ENCODE results near the gene TOMM20L.

Gene TOMM20L

DNA sequence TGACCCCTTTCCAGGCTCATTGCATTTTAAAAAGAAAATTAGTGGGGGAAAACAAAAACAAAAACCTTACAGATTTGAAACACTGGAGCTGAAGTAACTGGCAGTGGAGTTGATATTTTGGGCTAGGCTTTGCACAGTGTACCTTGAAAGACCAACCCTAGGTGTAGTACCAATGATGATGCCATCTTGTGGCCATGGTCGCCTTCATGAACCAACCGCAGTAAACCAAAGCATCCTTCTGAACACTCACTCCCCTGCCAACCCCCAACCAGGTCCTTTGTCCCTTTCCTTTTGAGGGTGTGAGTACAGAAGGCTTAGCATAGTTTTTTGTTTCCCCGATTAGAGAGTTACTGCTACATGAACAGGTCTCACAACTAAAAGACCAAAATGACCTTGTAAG is 5.9 kb downstream of the TOMM20L start:
- peaks cover 0 to 2% (median 0%) of the 10 kb centered on the region in 3 experiments for H3K27me3 ChIP-seq (ENCODE audit: control insufficient read depth in 3 of 3, insufficient read depth in 3 of 3, low read depth in 1 of 3, low read length in 3 of 3)
- no peak overlapping the region for H2BK12ac ChIP-seq (ENCODE audit: low read length)
- WGBS, 2 donors (ENCODE audit: extremely low coverage in 2 of 2, insufficient read length in 2 of 2, insufficient replicate concordance in 1 of 2): no CpG with 5 or more reads among the region's 3 CpGs
- no peak overlapping the region for H3K4me3 ChIP-seq (ENCODE audit: low read length in 2 of 2)
- H2BK15ac ChIP-seq (ENCODE audit: low read length): no peak overlapping the region
- H3K4me1 ChIP-seq (ENCODE audit: control insufficient read depth in 2 of 2, insufficient read depth in 1 of 2, low read depth in 1 of 2, low read length in 2 of 2): no peaks in the 10 kb centered on the region
- H3K18ac ChIP-seq (ENCODE audit: low read length): no peak overlapping the region
- H3K79me1 ChIP-seq (ENCODE audit: low read depth, low read length): no peaks in the 10 kb centered on the region
- no peak overlapping the region for H2BK5ac ChIP-seq (ENCODE audit: low read length)
- H3K9me3 ChIP-seq (replicated peaks in 1 of 2; ENCODE audit: control insufficient read depth in 2 of 2, insufficient read depth in 1 of 2, low read depth in 1 of 2, low read length in 2 of 2): no peaks in the 10 kb centered on the region
- no peak overlapping the region for H2AK5ac ChIP-seq (ENCODE audit: low read depth, low read length)
- H3K14ac ChIP-seq (ENCODE audit: low read length): no peak overlapping the region
- H2BK120ac ChIP-seq (ENCODE audit: low read depth, low read length): no peak overlapping the region
- H3K4ac ChIP-seq (ENCODE audit: low read length): no peak overlapping the region
- H4K91ac ChIP-seq (ENCODE audit: low read depth, low read length, poor library complexity): no peak overlapping the region
- H2AFZ ChIP-seq (ENCODE audit: low read length): no peak overlapping the region
- H3K36me3 ChIP-seq (replicated peaks in 1 of 2; ENCODE audit: control insufficient read depth in 2 of 2, insufficient read depth in 2 of 2, low read length in 2 of 2): peaks cover 0 to 13% of the 10 kb centered on the region in 2 donors
- no peak overlapping the region for H3K23ac ChIP-seq (ENCODE audit: low read depth, low read length, poor library complexity)
- no peak overlapping the region for H4K8ac ChIP-seq (ENCODE audit: low read depth, low read length)
- H3K27ac ChIP-seq (replicated peaks; ENCODE audit: low read length): no peak overlapping the region
- no peak for DNase-seq (ENCODE audit: low spot score)
- H3K4me2 ChIP-seq (ENCODE audit: insufficient read depth, low read length, poor library complexity, severe bottlenecking): no peak overlapping the region
- H3K9ac ChIP-seq (ENCODE audit: low read depth, low read length, poor library complexity): no peak overlapping the region

DNA sequence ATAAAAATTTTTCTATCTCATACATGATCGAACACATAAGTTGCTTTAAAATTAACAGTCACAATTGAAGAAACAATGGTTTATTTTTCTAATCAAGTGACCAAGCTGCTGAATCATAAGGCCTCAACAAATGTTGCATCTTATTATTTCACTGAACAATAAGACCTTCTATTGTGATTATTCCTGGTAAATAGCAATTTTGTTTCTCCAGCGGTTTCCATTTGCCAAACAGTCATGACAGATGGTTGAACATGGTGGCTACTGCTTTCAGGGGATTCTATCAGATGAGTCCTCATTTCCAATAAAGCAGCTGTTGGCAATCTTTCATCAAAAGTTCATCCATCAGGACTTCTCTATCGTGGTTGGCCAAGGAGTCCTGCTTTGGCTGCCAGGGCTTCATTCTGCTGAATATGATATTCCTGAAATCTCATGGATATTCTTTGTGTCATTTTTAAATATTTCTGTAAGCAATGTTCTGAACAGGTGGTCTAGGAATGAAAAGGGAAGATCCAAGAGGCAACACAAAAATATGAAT is 13.0 kb downstream of the TOMM20L start:
- Histone ChIP-seq H3K27me3 (ENCODE audit: control insufficient read depth in 3 of 3, insufficient read depth in 3 of 3, low read depth in 1 of 3, low read length in 3 of 3) (no peaks in the 10 kb centered on the region), H3K4me2 (ENCODE audit: insufficient read depth, low read length, poor library complexity, severe bottlenecking) (no peak overlapping the region), H2AK5ac (ENCODE audit: low read depth, low read length) (no peak overlapping the region), H3K79me1 (ENCODE audit: low read depth, low read length) (no peaks in the 10 kb centered on the region), H3K18ac (ENCODE audit: low read length) (no peak overlapping the region), H3K4me1 (ENCODE audit: control insufficient read depth in 2 of 2, insufficient read depth in 1 of 2, low read depth in 1 of 2, low read length in 2 of 2) (no peaks in the 10 kb centered on the region), H2BK120ac (ENCODE audit: low read depth, low read length) (no peak overlapping the region), H4K91ac (ENCODE audit: low read depth, low read length, poor library complexity) (no peak overlapping the region), H4K8ac (ENCODE audit: low read depth, low read length) (no peak overlapping the region), H2BK15ac (ENCODE audit: low read length) (no peak overlapping the region), H3K4me3 (ENCODE audit: low read length in 2 of 2) (no peak overlapping the region), H2AFZ (ENCODE audit: low read length) (no peak overlapping the region), H3K36me3 (replicated peaks in 1 of 2; ENCODE audit: control insufficient read depth in 2 of 2, insufficient read depth in 2 of 2, low read length in 2 of 2) (peaks cover 8 to 66% of the 10 kb centered on the region in 2 donors), H3K14ac (ENCODE audit: low read length) (no peak overlapping the region), H3K9ac (ENCODE audit: low read depth, low read length, poor library complexity) (no peak overlapping the region), H2BK5ac (ENCODE audit: low read length) (no peak overlapping the region), H3K9me3 (replicated peaks in 1 of 2; ENCODE audit: control insufficient read depth in 2 of 2, insufficient read depth in 1 of 2, low read depth in 1 of 2, low read length in 2 of 2) (no peaks in the 10 kb centered on the region), H3K4ac (ENCODE audit: low read length) (no peak overlapping the region), H2BK12ac (ENCODE audit: low read length) (no peak overlapping the region), H3K23ac (ENCODE audit: low read depth, low read length, poor library complexity) (no peak overlapping the region), H3K27ac (replicated peaks; ENCODE audit: low read length) (no peak overlapping the region)
- no CpG with 5 or more reads among the region's 3 CpGs for WGBS, 2 donors (ENCODE audit: extremely low coverage in 2 of 2, insufficient read length in 2 of 2, insufficient replicate concordance in 1 of 2)
- DNase-seq (ENCODE audit: low spot score): no peak

DNA sequence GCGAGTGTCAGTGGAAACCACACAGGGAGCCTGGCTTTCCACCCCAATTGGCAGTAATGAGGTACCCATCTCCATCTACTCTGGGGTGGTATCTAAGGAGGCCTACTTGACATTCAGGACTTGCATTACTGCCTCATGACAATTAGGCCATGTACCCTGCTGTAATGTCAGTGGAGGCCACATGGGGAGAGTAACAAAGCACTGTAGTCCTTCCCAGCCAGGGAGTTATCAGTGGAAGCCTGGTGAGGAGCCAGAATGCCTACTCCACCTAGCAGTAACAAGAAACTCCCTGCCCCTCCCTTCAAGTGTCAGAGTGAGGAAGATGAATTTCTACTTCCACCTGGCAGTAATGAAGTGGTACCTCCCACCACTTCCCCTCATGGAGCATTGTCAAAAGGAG is 19.1 kb downstream of the TOMM20L start:
- Histone ChIP-seq H2BK120ac (ENCODE audit: low read depth, low read length) (no peak overlapping the region), H3K27me3 (ENCODE audit: control insufficient read depth in 3 of 3, insufficient read depth in 3 of 3, low read depth in 1 of 3, low read length in 3 of 3) (no peaks in the 10 kb centered on the region), H2AFZ (ENCODE audit: low read length) (no peak overlapping the region), H2BK15ac (ENCODE audit: low read length) (no peak overlapping the region), H4K91ac (ENCODE audit: low read depth, low read length, poor library complexity) (no peak overlapping the region), H2BK5ac (ENCODE audit: low read length) (no peak overlapping the region), H3K18ac (ENCODE audit: low read length) (no peak overlapping the region), H3K27ac (replicated peaks; ENCODE audit: low read length) (no peak overlapping the region), H3K9ac (ENCODE audit: low read depth, low read length, poor library complexity) (no peak overlapping the region), H3K4ac (ENCODE audit: low read length) (no peak overlapping the region), H3K14ac (ENCODE audit: low read length) (no peak overlapping the region), H3K4me1 (ENCODE audit: control insufficient read depth in 2 of 2, insufficient read depth in 1 of 2, low read depth in 1 of 2, low read length in 2 of 2) (peaks cover 0 to 2% of the 10 kb centered on the region in 2 donors), H4K8ac (ENCODE audit: low read depth, low read length) (no peak overlapping the region), H3K79me1 (ENCODE audit: low read depth, low read length) (no peaks in the 10 kb centered on the region), H3K36me3 (replicated peaks in 1 of 2; ENCODE audit: control insufficient read depth in 2 of 2, insufficient read depth in 2 of 2, low read length in 2 of 2) (peaks cover 18 to 88% of the 10 kb centered on the region in 2 donors), H3K9me3 (replicated peaks in 1 of 2; ENCODE audit: control insufficient read depth in 2 of 2, insufficient read depth in 1 of 2, low read depth in 1 of 2, low read length in 2 of 2) (peaks cover 3 to 16% of the 10 kb centered on the region in 2 donors), H3K4me2 (ENCODE audit: insufficient read depth, low read length, poor library complexity, severe bottlenecking) (no peak overlapping the region), H3K23ac (ENCODE audit: low read depth, low read length, poor library complexity) (no peak overlapping the region), H2BK12ac (ENCODE audit: low read length) (no peak overlapping the region), H3K4me3 (ENCODE audit: low read length in 2 of 2) (no peak overlapping the region), H2AK5ac (ENCODE audit: low read depth, low read length) (no peak overlapping the region)
- no CpG with 5 or more reads among the region's 1 CpG for WGBS, 2 donors (ENCODE audit: extremely low coverage in 2 of 2, insufficient read length in 2 of 2, insufficient replicate concordance in 1 of 2)
- no peak for DNase-seq (ENCODE audit: low spot score)

DNA sequence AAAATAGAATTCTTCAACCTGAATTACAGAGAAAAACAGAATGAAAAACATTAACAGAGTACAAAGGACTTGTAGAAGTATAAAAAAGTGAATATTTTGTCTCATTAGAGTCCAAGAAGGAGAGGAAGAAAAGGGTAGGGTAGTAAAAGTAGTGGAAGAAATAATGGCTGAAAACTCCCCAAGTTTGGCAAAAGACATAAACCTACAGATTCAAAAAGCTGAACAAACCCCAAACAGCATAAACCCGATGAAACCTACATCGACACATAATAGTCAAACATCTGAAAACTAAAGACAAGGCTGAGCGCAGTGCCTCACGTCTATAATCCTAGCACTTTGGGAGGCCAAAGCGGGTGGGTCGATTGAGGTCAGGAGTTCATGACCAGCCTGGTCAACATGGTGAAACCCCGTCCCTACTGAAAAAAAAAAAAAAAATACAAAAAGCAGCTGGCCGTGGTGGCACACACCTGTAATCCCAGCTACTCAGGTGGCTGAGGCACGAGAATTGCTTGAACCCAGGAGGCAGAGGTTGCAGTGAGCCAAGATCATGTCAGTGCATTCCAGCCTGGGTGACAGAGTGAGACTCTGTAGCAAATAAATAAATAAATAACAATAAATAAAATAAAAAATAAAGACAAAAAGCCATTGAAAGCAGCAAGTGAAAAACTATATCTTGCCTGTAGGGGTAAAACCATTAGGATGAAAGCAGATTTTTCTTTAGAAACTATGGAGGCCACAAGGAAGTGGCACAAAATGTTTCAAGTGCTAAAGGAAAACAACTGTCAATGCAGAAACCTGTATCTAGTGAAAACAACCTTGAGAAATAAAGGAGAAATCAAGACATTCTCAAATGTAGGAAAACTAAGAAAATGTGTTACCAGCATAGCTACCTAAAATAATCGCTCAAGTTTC is 20.2 kb downstream of the TOMM20L start:
- Histone ChIP-seq H2BK15ac (ENCODE audit: low read length) (no peak overlapping the region), H2BK5ac (ENCODE audit: low read length) (no peak overlapping the region), H2AK5ac (ENCODE audit: low read depth, low read length) (no peak overlapping the region), H4K8ac (ENCODE audit: low read depth, low read length) (no peak overlapping the region), H3K27ac (replicated peaks; ENCODE audit: low read length) (no peak overlapping the region), H3K4me2 (ENCODE audit: insufficient read depth, low read length, poor library complexity, severe bottlenecking) (no peak overlapping the region), H3K9ac (ENCODE audit: low read depth, low read length, poor library complexity) (no peak overlapping the region), H3K27me3 (ENCODE audit: control insufficient read depth in 3 of 3, insufficient read depth in 3 of 3, low read depth in 1 of 3, low read length in 3 of 3) (no peaks in the 10 kb centered on the region), H3K14ac (ENCODE audit: low read length) (no peak overlapping the region), H2BK12ac (ENCODE audit: low read length) (no peak overlapping the region), H3K4ac (ENCODE audit: low read length) (no peak overlapping the region), H3K9me3 (replicated peaks in 1 of 2; ENCODE audit: control insufficient read depth in 2 of 2, insufficient read depth in 1 of 2, low read depth in 1 of 2, low read length in 2 of 2) (peaks cover 3 to 16% of the 10 kb centered on the region in 2 donors), H3K79me1 (ENCODE audit: low read depth, low read length) (no peaks in the 10 kb centered on the region), H3K23ac (ENCODE audit: low read depth, low read length, poor library complexity) (no peak overlapping the region), H3K4me3 (ENCODE audit: low read length in 2 of 2) (no peak overlapping the region), H3K4me1 (ENCODE audit: control insufficient read depth in 2 of 2, insufficient read depth in 1 of 2, low read depth in 1 of 2, low read length in 2 of 2) (peaks cover 0 to 2% of the 10 kb centered on the region in 2 donors), H2AFZ (ENCODE audit: low read length) (no peak overlapping the region), H4K91ac (ENCODE audit: low read depth, low read length, poor library complexity) (no peak overlapping the region), H2BK120ac (ENCODE audit: low read depth, low read length) (no peak overlapping the region), H3K18ac (ENCODE audit: low read length) (no peak overlapping the region), H3K36me3 (replicated peaks in 1 of 2; ENCODE audit: control insufficient read depth in 2 of 2, insufficient read depth in 2 of 2, low read length in 2 of 2) (peaks cover 12 to 87% of the 10 kb centered on the region in 2 donors)
- WGBS, 2 donors (ENCODE audit: extremely low coverage in 2 of 2, insufficient read length in 2 of 2, insufficient replicate concordance in 1 of 2): no CpG with 5 or more reads among the region's 10 CpGs
- DNase-seq (ENCODE audit: low spot score): no peak

Measured in neuronal stem cell (in vitro differentiated cells).